Keratinocyte (primary cell): Measurements from ENCODE around the gene ZBTB39.

ENCODE experiments used
- EZH2 ChIP-seq: IDR thresholded peaks from one replicate; pipeline ENCODE4 v1.6.1; 2012; ENCODE audit warnings: inconsistent platforms, mild to moderate bottlenecking, low read length, moderate library complexity
- TF ChIP-seq, protein P1 (sequence below), 3 experiments: IDR thresholded peaks in 1 of 3; conservative IDR thresholded peaks in 1 of 3; optimal IDR thresholded peaks in 1 of 3; 2 replicates in 2 of 3; 3 replicates in 1 of 3; pipeline versions ENCODE3 to v1.5.1; 2011; ENCODE audit warnings: low read length in 3 of 3, mild to moderate bottlenecking in 3 of 3, moderate library complexity in 2 of 3, control low read depth in 1 of 3, inconsistent platforms in 1 of 3; ENCODE audit not compliant: insufficient read depth in 2 of 3; ENCODE audit errors: extremely low read depth in 1 of 3

DNA sequence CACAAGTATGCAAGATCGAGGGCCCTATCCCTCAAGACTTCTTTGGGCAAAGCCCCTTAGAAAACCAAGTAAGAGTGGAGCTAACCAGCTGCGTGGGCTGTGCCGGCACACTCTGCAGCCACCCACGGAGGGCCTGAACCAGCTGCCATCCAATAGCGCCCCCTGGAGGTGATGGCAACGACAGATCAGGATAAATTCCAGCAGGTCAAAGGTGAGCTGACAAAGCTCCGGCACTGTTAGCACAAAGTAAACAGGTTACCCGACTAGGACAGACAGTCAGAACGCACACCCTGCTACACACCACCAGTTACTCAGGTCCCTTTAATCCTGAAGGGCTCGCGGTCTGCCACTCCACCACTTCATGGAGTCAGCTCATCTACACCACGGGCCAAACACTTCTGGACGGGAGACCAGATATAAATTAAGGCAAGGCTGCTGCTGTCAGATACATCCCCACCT, 4.9 kb downstream of the ZBTB39 start:
- TF ChIP-seq, protein P1, sequence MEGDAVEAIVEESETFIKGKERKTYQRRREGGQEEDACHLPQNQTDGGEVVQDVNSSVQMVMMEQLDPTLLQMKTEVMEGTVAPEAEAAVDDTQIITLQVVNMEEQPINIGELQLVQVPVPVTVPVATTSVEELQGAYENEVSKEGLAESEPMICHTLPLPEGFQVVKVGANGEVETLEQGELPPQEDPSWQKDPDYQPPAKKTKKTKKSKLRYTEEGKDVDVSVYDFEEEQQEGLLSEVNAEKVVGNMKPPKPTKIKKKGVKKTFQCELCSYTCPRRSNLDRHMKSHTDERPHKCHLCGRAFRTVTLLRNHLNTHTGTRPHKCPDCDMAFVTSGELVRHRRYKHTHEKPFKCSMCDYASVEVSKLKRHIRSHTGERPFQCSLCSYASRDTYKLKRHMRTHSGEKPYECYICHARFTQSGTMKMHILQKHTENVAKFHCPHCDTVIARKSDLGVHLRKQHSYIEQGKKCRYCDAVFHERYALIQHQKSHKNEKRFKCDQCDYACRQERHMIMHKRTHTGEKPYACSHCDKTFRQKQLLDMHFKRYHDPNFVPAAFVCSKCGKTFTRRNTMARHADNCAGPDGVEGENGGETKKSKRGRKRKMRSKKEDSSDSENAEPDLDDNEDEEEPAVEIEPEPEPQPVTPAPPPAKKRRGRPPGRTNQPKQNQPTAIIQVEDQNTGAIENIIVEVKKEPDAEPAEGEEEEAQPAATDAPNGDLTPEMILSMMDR (optimal IDR thresholded peaks at IDR 0.05 in 1 of 3, IDR thresholded peaks at IDR 0.05 in 1 of 3, conservative IDR thresholded peaks at IDR 0.05 in 1 of 3; ENCODE audit: extremely low read depth in 1 of 3, insufficient read depth in 2 of 3, low read length in 3 of 3): peak; percentile 85 to 91 (median 88)
- no peak for TF ChIP-seq EZH2
